Measurements from ENCODE around the gene MANSC1.

MANSC1 gene

DNA sequence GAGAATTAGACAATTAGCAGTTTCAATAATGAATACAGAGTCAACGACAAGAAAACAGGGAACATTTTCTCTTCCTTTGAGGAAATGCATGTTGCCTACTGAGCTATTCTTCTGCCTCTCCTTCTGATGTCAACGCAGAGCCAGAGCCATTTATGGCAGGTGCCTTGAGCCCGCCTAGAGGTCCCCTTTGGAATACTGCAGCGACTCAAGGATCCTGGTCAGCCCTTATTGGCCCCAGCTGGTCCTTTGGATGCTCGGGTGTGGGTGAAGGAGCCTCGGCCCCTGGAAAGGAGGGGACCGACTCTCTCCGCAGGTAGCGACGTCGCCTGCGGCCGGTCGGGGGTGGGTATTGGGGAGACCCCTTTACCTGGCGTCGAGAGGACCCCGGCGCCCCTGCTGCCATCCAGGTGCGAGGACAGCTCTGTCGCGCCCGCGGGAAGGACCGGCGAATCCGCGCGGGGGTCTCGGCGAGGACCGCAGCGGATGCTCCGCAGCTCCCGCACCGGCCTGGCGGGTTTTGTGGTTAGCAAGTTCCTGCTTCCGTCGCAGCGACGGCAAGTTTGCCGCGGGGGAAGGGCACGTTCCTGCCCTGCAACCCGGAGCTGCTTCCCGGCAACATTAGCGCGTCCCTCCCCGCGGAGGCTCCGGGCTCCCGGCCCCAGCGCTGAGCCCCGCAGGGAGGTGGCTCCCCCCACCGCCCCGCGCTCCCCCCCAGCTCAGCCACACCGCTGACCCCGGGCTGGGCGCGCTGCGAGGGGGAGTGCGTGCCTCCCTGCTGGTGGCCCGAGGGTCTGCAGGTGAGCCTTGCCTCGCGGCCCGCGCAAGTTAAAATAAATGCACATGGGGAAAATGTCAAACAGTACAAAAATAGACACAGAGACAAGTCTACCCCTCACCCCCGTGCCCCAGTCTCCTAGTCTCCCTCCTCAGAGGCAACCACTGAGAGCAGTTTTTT is at the start of gene MANSC1:
MANSC1 (minus strand) TSS at position 532 of the 955 bp plus-strand sequence. CDS start 6,928 bp downstream, outside the sequence.
- peak; percentile 66 for DNase-seq

GRCh38 chr12:12399161-12399560 is 49.1 kb upstream of the MANSC1 start:
- DNase-seq, result no peak

DNA sequence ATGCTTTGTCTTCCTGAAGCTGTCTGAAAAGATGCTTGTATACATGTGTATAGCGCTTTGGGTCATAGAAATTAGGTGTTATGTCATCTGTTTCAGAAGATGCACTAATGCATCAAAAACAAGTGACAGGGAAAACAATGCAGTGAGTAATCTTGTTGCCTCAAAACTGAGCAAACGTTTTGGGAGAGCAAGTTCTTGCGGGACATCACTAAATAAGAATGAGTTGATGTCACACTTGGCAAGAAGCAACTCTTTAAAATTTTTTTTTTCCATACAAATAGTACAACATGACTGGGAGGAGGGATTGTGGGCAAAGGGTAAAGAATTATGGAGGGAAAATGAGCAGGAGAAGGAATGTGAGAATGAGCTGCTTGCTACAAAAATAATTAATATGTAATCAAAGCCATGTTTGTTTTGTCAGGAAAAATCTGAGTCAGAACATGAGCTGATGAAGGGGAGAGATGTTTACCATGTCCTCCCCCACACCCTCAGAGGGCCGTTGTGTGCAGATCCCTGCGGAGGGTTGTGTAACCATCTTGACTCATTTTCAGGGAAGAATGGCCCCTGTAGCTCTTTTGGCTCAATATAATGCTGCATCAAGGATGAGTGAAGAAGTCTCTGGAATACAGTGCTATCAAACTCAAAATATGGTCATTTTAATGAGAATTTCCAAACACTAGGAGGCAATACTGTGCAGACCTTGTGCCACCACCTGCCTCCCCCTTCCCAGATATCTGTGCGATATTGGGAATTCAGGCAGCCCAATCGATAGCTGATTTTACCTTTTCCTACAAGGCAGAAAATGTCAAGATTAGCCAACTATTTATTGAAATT is 48.2 kb upstream of the MANSC1 start:
- DNase-seq, result no peak

DNA sequence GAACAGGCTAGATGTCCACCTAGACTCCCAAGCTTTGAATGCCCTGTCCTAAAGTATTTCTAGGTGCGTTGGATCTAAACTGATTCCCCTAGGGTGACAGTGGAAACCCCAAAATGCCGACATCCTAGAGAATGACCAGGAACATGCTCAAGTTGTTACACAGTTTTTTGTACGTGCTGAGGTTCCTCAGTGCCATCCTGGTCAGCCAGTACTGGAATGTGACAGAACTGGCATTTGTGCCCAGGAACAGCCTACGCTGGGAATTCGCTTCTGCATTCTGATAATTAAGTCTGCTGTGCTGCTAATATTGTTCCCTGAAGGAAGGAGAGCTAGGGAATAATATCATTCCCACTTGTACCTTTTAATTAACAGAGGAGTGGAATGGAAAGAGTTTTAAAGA is 47.1 kb upstream of the MANSC1 start:
- DNase-seq, result no peak

GRCh38 chr12:12396694-12397093 is 46.7 kb upstream of the MANSC1 start:
- DNase-seq, result no peak

DNA sequence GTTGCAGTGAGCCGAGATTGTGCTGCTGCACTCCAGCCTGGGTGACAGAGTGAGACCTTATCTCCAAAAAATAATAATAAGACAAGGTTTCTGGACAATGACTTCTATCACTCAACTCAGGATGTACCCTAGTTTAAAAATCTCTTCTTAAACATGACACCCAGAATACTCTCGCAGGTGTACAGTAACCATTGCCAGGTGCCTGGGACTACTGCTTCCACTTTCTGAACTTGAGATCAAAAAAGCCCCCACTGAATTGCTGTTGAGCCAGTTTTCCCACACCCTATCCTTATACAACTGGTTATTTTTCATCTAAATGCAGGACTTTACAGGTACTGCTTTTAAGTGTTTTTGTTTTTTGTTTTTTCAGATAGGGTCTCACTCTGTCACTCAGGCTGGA is 43.1 kb upstream of the MANSC1 start:
- DNase-seq, result no peak

- no peak for DNase-seq
These were observed 42.4 kb upstream of the MANSC1 start for GRCh38 chr12:12392413-12392812.

- DNase-seq, result no peak
These were observed 37.5 kb upstream of the MANSC1 start for GRCh38 chr12:12387501-12387900.

GRCh38 chr12:12384571-12385340 is 34.7 kb upstream of the MANSC1 start:
- DNase-seq, result no peak

- DNase-seq, result no peak
These were observed 31.9 kb upstream of the MANSC1 start for GRCh38 chr12:12381982-12382381.

DNA sequence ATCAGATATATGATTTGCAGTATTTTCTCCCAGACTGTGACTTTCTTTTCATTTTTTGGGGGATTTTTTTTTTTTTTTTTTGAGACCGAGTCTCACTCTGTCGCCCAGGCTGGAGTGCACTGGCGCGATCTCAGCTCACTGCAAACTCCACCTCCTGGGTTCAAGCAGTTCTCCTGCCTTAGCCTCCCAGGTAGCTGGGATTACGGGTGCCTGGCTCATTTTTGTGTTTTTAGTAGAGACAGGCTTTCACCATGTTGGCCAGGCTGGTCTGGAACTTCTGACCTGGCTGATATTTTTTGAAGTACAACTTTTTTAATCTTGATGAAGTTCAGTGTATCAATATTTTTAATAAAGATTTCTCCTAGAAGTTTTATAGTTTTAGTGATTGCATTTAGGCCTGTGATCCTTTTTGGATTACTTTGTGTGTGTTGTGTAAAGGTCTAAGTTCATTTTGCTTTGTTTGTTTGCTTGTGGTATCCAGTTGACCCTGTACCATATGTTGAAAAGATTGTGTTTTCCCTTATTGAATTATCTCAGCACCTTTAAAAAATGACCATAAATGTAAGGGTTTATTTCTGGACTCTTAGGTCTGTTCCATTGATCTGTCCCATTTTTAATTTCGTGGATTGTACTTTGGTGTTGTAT is 31.0 kb upstream of the MANSC1 start:
- DNase-seq, result no peak

DNA sequence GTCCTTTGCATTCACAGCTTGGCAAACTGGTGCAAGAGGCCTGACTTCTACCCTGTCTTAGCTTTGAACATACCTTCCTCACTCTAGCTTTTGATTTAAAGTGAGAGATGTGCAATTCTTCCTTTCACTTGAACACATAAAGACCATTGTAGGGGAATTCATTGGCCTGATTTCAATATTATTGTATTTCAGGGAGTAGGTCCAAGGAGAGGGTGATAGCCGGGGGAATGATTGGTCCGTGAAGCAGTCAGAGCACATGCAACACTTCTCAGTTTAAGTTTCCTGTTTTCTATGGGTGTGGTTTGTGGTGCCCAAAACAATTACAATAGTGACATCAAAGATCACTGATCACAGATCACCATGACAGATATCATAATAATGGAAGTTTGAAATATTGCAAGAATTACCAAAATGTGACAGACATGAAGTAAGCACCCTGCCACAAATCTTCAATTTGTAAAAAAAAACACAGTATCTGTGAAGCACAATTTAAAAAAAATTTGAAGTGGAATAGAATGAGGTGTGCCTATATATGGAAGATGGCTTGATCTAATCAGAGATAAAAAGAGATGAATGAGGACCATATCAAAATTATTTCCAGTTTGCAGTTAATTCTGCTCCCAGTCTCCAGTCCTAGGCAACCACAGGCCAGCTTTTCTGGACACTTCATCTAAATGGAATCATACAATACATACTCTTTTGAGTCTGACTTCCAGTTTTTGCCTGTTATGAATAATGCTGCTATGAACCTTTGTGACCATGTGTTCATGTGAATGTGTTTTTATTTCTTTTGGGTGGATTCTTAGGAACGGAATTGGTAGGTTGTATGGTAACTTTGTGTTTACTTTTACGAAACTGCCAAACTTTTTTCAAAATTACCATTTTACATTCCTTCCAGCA is 30.0 kb upstream of the MANSC1 start:
- DNase-seq, result no peak

- DNase-seq, result no peak
These were observed 28.6 kb upstream of the MANSC1 start for GRCh38 chr12:12378616-12379015.

GRCh38 chr12:12376646-12377448 is 26.8 kb upstream of the MANSC1 start:
- DNase-seq, result no peak

DNA sequence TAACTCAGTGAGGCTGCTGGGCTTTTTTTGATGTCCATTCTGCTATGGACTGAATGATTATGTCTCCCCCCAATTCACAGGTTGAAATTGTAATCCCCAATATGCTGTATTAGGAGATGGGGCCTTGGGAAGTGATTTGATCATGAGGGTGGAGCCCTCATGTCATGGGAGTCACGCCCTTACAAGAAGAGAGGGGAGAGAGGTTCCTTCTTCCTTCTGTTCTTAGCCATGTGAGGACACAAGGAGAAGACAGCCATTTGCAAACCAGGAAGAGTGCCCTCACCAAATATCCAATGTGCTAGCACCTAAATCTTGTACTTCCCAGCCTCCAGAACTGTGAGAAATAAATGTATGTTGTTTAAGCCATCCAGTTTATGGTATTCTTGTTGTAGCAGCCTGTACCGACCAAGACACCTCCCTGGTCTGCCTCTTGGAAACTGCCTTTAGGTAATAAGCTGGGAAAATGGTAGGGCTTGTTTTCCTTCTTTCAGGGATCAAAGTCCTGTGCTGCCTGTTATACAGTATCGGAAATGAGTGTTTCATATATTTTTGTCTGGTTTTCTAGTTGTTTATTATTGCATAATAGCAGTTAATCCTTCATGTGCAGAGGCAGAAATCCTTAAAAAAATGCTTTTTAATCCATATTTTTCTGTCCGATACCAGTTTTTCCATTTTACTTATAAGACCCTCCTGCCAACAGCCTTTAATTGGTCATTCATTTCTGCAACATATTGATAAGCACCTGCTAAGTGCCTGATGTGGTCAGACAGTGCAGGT is 23.1 kb upstream of the MANSC1 start:
- DNase-seq, result no peak

DNA sequence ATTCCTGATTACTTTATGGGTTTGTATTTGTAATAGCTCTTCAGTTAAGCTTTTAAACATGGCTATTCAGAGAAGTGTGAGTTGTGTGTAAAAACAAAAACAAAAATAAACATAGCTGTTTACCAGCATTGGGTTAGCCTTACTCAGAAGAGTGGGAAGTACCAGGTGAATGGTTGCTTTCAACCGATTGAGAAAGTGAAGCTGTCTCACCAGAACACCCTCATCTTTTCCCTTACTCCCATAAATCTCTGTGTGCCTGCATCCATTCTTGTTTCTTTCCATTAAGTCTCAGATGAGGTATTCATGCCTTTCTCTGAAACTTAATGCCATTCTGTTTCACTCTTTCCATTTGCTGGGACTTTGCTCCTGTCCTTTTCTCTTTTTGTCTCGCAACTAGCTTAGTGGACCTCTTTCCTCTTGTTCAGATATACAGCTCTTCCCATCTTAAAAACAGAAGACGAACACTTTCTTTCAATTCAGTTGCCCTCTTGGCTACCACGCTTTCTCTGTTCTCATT is 17.5 kb upstream of the MANSC1 start:
- DNase-seq, result no peak

DNA sequence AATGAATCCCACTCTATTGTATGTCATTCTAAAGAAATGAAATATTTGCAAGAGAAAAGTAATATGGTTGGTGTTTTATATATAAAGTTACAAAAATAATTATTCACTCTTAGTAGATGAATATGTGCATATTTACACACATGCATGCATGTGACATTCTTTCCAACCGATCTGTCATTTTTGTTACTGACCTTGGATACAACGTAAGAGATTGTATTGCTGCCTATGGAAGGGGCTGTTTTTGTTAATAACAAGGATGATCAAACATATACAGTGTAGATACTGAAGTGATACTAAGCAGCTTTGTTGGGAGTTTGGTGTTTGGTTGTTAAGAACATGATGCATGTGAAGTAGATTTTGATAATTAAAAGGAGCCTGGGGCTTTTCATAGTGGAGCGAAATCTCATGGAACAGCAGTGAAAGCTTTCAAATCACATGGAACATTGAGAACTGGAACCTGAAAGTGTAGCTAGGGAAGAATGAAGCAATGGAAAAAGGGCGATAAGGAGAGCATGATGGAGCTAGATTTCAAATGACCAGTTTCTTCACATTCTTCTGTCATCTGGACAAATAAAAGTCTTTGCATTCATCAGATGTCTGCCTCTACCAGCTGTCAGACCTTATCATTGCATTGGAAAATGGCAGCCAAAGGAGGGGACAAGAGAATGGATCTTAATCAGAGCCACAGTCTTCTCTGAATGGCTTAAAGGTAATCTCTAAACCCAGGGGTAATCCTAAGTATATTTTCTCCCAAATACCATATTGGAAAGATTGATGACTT is 16.8 kb upstream of the MANSC1 start:
- no peak for DNase-seq

GRCh38 chr12:12365931-12366431 is 15.9 kb upstream of the MANSC1 start:
- DNase-seq, result no peak

Measured in right forelimb (tissue), 1 donor.